Measurements from ENCODE around the gene ENDOV.

ENDOV gene

DNA sequence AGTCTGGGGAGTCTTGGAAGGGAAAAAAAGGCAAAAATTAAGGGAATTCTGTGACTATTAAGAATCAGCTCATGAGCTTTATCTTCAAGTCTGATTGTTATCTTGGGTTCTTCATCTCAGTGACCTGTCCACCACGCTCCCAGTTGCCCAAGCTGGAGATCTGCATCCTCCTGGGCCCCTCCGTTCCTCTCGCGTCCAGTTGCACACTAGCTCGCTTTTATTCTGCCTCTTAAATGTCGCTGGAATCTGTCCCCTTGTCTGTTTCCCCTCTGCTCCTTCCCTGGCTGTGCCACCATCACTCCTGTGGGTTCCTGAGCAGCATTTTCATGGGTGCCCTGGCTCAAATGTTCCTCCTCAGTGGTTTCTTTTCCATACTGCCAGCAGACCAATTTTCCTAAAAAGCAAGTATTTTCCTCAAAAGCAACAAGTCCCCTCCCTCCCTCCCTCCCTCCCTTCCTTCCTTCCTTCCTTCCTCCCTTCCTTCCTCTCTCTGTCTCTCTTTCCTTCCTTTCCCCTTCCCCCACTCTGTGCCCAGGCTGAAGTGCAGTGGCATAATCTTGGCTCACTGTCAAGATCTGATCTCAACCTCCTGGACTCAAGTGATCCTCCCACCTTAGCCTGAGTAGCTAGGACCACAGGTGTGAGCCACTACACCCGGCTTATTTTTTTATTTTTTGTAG lies 1.4 kb downstream of the ENDOV start:
- DNase-seq (ENCODE audit: low read depth, low spot score) = no peak

GRCh38 chr17:80416940-80417293 lies 1.9 kb downstream of the ENDOV start:
- no peak for DNase-seq (ENCODE audit: low read depth, low spot score)

DNA sequence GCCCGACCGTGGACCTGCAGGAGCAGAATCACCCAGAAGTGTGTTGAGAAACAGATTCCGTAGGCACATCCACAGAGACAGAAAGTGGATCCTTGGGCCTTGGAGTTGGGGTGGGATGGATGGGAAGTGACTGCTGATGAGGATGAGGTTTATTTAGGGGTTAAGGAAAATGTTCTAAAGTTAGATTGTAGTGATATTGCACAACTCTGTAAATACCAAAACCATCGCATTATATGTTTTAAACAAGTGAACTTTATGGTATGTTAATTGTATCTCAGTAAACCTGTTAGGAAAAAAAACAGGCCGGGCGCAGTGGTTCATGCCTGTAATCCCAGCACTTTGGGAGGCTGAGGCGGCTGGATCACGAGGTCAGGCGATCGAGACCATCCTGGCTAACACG lies 3.6 kb downstream of the ENDOV start:
- no peak for DNase-seq (ENCODE audit: low read depth, low spot score)

DNA sequence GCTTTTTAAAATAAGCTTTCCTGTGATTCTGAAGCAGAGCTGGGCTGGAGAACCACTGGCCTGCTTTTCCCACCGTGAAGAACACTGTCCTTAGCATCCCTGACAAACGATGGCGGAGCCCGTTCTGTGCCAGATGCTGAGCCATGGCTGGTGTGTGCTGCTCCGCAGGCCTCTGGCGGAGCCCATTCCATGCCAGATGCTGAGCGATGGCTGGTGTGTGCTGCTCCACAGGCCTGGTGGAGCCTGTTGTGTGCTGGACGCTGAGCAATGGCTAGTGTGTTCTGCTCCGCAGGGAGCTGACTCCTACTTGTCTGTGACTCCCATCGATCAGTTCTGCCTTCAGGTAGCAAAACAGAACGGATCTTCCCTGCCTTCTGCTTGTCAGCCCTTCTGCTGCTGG lies 4.3 kb downstream of the ENDOV start:
- DNase-seq (ENCODE audit: low read depth, low spot score) = no peak

- DNase-seq (ENCODE audit: low read depth, low spot score) = no peak
These were observed 6.6 kb downstream of the ENDOV start for GRCh38 chr17:80421381-80422090.

DNA sequence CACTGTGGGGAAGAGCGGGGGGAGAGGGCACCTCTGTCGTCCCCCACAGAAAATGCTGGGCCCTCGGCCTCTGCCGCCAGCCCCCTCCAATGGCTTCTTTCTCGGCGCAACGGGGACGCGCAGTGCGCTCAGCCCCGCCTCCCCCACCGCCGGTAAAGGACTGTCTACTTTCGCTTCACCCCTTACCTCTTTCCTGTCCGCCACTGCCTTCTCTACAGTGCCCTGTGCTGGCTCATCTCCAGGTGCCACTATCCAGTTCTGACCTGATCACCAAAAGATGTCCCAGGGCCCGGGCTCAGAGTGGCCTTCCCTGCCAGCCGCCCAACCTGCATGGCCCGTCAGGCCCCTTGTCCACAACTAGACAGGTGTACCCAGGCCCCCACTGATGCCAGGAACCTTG lies 7.3 kb downstream of the ENDOV start:
- no peak for DNase-seq (ENCODE audit: low read depth, low spot score)

GRCh38 chr17:80422981-80423380 lies 8.0 kb downstream of the ENDOV start:
- DNase-seq (ENCODE audit: low read depth, low spot score) = no peak

DNA sequence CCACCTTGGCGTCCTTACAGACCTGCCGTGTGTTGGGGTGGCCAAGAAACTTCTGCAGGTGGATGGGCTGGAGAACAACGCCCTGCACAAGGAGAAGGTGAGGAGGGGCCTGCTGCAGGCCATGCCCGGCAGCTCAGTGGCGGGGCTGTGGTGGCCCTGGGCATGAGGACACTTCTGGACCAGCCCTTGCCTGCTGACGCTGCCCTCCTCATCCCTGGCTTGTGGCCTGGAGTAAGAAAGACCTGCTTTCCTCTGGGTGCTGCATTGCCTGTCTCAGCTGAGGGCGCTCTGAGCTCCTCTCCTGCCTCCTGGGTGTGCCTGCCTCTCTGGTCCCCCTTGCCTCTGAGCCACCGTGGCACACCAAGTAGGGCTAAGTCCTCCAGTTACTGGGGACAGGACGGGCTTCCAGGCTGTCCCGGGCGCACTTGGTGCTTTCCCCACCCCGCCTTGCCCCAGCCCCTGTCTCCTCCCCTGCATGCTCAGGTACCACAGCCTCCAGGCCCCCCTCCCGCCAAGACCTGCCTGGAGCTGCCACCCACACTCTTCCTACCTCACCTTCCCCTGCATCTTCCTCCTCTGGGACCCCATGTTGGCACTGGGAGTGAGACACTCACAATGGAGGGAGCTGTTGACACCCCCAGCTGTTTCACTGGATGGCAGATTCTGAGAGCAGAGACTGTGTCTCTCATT lies 8.7 kb downstream of the ENDOV start:
- no peak for DNase-seq (ENCODE audit: low read depth, low spot score)

DNA sequence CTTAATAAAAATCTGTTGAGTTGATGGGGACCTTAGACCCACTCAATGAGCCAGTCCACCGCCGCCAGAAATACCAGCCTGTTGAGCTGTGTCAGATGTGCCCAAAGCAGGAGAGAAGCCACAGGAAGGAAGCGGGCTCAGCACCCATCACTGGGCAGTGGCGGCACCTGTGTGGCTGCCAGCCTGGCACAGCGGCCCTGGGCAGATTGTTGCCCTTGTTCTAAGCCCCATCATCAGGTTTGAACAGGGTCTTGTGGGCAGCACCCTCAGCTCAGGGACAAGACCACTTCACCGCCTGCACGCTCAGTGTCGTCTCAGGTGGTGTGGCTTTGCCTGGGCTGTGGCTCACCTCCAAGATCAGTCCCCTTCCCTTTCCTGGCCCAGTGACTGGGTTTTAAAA lies 9.3 kb downstream of the ENDOV start:
- no peak for DNase-seq (ENCODE audit: low read depth, low spot score)

- DNase-seq (ENCODE audit: low read depth, low spot score) = no peak
These were observed 10.2 kb downstream of the ENDOV start for GRCh38 chr17:80424878-80425765.

GRCh38 chr17:80425835-80426426 lies 11.0 kb downstream of the ENDOV start:
- DNase-seq (ENCODE audit: low read depth, low spot score) = no peak

- DNase-seq (ENCODE audit: low read depth, low spot score) = peak; percentile 28
These were observed 11.8 kb downstream of the ENDOV start for GRCh38 chr17:80426671-80427326.

- DNase-seq (ENCODE audit: low read depth, low spot score) = no peak
These were observed 12.7 kb downstream of the ENDOV start for GRCh38 chr17:80427366-80428282.

DNA sequence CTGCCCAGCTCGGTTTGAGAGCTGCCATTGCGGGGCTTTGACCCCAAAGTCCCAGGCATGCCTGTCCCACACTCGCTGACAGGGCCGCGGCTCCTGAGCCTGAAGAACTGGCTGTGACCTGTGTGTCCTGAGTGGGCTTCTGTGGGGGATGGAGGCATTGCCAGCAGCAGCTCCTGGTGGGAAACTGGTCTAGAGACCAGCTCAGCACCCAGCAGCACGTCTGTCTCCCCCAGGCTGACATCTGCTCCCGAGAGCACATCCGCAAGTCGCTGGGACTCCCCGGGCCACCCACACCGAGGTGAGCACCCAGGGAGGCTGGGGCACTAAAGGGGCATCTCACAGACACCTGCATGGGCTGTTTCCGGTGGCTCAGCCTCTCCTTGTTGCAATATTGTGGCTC lies 13.4 kb downstream of the ENDOV start:
- no peak for DNase-seq (ENCODE audit: low read depth, low spot score)

DNA sequence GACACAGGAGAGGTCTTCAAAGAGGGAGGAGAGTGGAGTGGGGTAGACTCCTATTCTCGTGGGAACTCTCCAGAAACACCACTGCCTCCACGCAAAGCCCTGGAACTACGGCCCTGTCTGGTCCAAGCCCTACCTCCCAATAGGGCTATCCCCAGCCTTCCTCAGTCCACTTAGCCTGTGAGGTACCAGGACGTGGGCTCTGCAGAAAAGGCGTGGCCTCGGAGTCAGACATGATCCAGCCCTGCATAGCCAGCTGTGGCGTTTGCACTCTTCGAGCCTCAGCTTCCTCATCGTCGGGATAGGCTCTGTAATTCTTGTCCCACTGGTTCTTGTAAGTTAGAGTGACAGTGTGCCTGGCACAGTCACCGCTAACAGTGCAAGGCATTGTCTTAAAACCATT lies 13.8 kb downstream of the ENDOV start:
- DNase-seq (ENCODE audit: low read depth, low spot score) = no peak

- no peak for DNase-seq (ENCODE audit: low read depth, low spot score)
These were observed 14.6 kb downstream of the ENDOV start for GRCh38 chr17:80429356-80430275.

GRCh38 chr17:80430446-80431245 lies 15.7 kb downstream of the ENDOV start:
- DNase-seq (ENCODE audit: low read depth, low spot score) = no peak
